GM18517 (cell line): Measurements from ENCODE around the gene SPATA12.
"Not testable (repeated sequence)": the region's sequence is repeated elsewhere in the genome, so short reads cannot be mapped to it uniquely, and the experiment has no call there.

Experiments used
- ATAC-seq: cut with Tn5 transposase; IDR thresholded peaks from one replicate; pipeline ENCODE4 v1.9.1; 2021; ENCODE audit warnings: mild to moderate bottlenecking, moderate library complexity; ENCODE audit not compliant: unreplicated experiment

Gene SPATA12

DNA sequence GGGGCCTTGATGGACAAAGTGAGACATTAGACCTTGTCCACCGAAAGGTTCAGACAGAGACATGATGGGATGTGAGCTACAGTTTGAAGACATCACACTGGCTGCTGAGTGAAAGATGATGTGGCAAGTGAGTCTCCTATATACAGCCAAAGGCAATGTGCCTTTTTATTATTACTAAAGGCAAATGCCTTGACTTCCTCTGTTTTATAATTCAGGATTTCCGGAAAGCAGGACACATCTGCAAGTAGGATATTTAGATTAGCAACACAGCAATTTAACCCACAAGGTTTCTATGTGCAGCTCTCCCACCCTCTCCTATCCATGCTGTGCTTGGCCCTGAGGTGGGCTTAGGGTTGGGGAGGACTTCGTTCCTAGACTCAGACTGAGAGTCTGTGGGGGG lies 20.7 kb downstream of the SPATA12 start:
- no peak for ATAC-seq

DNA sequence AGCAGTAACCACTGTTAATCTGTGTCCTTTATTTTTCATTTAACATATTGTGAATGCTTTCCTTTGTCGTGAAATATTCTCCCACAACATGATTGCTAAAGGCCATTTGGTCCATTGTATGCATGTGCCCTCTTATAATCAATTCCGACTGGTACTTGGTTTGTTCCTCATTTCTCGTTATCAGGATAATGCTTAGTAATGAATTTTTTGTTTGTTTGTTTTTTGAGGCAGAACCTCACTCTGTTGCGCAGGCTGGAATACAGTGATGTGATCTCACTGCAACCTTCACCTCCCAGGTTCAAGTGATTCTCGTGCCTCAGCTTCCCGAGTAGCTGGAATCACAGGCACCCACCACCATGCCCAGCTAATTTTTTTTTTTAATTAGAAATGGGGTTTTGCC lies 22.0 kb downstream of the SPATA12 start:
- no peak for ATAC-seq

- ATAC-seq = not testable (repeated sequence)
Observed at GRCh38 chr3:57083266-57083995, 23.0 kb downstream of the SPATA12 start.

DNA sequence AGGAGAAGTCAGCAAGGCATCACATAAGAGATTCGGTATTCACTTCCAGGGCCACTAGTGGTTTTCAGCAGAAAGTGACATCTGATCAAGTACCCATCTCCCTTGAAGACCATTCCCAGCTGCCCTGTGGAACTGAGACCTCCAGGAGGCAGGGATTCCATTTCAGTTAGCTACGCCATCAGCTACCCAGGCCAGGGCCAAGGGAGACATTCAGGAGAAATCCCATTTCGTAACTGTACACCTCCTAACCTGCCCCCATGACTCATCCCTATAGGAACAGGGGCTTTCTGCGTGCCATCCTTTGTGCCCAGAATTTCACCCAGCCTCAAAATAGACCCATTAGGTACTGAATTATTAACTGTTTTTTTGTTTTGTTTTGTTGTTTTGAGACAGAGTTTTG lies 24.7 kb downstream of the SPATA12 start:
- no peak for ATAC-seq

DNA sequence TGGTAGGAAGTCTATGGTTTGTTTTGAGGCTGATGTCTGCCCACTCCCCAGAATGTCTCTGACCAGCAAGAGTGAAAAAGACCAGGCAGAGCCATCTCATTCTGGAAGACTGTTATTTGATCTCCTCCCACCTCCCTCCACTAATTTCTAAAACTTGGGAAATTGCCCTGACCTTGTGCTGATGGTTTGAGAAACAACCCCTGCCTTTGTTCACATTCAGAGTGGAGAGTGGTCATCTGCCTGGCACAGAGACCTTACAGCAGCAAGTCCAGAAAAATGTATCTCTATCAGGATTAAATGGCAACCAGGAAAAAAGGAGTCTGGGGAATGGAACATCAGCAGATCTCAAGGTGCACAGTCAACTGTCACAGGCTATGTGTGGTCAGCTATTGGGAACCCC lies 25.7 kb downstream of the SPATA12 start:
- ATAC-seq = no peak

DNA sequence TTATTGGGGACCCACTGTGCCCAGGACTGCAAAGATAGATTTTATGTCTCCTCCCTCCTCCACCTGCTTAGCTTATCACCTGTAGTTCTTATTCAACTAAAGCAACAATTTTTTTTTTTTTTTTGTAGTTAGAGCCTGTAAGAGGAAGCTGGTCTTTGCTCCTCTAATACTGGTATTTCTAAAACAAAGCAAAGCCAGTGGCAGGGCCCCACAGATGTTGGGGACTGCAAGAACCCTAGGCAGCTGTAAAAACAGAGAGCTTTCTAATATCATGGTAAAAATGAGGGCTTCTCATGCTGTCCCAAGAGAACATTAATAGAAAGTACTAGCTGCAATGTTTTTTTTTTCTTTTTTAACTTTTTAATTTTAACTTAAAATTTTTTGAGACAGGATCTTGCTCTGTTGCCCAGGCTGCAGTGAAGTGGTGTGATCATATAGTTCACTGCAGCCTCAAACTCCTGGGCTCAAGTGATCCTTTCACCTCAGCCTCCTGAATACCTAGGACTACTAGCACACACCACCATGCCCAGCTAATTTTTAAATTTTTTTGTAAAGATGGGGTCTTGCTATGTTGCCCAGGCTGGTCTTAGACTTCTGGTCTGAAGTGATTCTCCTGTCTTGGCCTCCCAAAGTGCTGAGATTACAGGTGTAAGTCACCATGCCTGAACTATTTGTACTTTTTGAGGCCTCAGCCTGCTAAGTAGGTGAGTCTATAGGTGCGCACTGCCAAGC lies 27.1 kb downstream of the SPATA12 start:
- ATAC-seq = no peak

GRCh38 chr3:57088503-57088902 lies 28.0 kb downstream of the SPATA12 start:
- no peak for ATAC-seq

DNA sequence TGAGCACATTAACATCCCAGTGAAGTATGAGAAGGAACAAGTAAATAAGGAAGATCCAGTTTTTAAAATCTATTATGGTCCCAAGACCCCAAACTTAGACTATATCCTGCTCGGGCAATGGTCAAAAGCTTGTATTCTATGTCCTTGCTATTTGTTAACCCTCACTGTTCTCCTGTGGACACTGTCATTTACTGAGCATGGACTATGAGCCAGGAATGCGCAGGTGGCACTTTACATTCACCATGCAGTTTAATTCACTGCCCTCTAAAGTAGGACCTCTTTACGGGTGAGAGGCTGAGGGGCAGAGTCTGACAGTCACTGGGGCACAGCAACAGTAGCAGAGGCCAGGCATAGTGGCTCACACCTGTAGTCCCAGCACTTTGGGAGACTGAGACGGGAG lies 28.6 kb downstream of the SPATA12 start:
- ATAC-seq = no peak

DNA sequence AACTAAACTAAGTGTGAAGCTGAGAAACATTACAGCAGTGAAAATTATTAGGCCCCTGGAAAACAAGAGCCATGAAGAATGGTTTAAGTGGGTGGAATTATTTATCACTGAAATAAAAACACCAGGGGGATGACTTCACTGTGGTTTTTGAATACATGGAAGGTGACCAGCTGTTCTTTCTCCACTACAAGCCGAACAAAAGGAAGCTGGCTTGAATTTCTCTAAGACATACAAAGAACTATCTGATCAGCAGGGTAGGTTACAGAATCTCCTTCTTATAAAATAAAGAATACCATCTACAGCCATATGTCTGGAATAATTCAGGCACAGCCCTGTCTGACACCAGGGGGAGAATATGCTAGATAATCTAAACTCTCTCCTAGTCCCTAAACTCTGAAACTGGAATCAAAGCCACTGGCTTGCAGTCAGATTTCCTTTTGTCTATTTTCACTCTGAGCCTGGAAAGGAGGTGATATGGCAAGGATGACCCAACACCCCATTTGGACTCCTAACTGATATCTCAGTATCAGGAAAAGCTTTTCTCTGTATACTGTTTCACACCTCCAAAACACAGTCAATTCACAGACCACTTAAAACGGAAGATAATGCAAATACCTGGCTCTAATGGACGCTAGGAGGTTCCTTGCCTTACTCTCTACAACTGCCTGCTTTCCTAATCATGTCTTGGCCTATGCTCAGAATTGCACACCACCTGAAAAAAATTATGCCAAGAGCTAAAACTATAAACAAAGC lies 31.2 kb downstream of the SPATA12 start:
- no peak for ATAC-seq

DNA sequence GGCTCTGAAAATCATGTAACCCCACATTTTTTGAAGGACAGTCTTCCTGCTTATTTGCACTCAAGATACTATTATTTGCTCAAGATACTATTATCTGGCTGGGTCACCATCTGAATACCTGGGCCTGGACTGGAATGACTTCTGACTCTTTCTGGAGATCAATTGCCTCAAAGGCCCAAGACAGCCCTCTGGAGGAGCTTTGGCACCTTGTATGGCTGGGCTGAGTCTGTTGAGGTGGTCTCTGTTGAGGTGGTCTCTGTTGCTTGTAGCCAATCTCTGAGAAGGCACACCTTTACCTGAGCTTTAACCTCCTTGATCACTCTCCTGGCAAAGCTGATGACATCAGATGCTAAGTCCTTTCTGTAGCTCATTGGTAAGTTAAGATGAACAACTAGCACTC lies 33.0 kb downstream of the SPATA12 start:
- no peak for ATAC-seq

- no peak for ATAC-seq
Observed at GRCh38 chr3:57093971-57094535, 33.6 kb downstream of the SPATA12 start.

DNA sequence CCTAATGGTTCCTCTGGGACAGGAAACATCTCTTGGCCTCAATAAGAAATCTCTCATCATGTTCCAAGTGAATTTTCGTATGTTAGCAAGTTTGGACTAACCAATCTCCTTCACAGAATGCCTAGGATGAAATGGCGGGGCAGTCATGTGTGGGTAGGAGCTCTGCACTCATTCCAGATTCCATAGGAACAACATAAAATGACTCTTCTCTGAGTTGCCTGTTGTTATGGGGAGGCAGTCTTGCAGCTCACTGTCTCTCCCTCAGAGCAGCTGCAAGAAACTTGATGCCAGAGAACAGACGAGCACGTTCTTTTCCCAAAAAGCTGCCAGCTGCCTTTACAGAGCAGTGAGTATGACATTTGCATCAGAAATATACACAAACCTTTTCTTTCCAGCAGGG lies 34.1 kb downstream of the SPATA12 start:
- no peak for ATAC-seq

- ATAC-seq = no peak
Observed at GRCh38 chr3:57095363-57095762, 34.9 kb downstream of the SPATA12 start.

DNA sequence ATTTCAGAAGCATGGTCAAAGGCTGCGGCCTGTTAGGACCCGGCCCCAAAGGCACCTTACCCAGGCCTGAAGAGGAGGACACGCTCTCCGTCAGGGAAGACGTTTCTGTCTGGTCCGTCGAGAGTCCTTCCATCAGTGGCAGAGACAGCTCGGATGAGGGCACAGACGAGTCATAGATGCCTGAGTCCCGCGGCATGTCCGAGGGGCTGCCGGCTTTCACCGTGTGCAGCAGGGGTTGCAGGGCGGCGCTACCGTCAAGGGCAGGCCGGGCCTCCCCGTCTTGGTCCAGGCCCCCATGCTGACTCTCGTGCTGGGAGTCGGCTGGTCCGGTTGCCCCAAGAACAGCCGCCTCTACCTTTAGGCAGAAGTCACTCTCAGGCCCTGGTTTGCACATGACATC lies 37.1 kb downstream of the SPATA12 start:
- no peak for ATAC-seq

DNA sequence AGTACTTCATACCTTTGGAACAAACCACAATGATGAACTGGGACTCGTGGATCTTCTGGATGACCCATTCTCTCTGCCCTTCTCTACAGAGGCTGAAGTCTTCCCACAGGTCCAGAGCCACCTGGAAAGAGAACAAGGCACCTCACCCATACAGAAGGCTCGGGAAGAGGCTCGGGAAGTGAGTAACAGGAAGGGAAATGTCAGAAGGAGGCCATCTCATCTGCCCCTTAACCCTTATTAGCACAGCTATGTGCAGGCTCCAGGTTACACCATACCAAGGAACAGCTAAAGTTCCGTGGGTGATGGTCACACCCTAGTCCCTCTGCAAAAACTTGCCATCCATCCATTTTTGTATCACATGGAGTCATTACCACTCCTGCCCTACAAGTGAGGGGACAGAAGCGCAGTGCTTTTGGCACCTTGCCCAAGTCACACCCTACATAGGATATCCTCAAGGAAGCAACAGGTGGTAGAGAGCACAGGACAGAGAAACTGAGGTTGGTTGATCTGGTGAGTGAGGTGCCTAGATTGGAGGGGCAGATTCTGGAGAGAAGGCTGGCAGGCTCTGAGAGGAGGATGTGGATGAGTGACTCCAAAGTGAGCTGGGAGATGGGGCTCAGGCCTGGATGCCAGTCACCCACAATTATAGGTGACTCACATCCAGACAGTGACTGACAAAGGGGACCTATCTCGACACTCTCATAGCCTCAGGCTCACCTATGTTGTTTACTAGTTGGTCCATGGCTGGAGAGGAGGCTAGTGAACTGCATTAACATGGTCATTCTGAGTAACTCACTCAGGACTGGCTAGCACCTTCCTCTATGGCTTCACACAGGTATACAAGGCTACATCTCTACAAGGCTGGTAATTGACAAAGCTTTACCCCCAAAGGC lies 38.2 kb downstream of the SPATA12 start:
- ATAC-seq = no peak

DNA sequence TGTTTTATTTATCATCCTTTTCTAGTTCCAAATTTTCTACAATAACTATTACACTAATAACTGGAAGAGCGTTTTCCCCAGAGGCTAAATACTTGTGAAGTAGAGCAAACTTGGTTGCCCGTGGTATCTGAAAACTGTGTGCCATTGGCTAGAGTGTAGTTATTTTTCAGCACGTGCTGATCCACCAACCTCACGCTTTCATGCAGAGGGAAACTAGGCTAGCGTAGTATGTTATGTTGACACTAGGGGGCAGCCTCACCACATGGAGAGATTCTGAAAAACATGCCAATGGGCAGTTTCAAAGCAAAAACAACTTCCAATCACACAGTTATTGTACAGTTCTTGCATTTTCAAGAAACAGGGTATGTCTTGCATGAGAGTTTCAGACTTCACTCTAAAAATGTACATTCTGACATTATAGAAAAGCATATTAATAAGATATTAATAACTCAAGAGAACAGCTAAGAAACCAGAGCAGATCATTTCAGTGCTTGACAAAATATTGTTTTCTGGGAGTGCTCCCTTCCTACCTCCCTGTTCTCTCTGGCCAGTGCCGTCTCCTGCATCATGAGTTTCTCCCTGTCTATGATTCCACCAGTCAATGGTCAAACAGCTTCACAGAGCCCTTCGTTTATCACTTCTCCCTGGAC lies 39.7 kb downstream of the SPATA12 start:
- no peak for ATAC-seq

DNA sequence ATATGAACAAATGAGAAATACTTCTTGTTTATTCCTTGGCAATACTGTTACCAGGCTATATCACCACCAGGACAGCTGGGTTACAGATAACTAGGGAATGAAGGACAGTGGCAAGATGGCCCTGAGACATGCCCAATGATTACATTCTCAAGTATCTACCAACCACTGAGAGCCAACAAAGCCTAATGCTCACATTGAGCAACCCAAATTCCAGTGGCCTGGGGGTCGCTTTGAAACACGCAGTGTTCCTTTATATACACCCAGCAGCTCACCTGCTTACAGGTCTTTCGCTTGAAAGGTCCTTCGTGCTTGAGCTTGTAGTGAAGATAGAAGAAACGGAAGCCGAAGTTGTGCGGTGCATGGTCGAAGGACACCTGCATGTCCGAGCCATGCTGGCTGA lies 45.1 kb downstream of the SPATA12 start:
- ATAC-seq = no peak

- no peak for ATAC-seq
Observed at GRCh38 chr3:57108684-57109083, 48.2 kb downstream of the SPATA12 start.

DNA sequence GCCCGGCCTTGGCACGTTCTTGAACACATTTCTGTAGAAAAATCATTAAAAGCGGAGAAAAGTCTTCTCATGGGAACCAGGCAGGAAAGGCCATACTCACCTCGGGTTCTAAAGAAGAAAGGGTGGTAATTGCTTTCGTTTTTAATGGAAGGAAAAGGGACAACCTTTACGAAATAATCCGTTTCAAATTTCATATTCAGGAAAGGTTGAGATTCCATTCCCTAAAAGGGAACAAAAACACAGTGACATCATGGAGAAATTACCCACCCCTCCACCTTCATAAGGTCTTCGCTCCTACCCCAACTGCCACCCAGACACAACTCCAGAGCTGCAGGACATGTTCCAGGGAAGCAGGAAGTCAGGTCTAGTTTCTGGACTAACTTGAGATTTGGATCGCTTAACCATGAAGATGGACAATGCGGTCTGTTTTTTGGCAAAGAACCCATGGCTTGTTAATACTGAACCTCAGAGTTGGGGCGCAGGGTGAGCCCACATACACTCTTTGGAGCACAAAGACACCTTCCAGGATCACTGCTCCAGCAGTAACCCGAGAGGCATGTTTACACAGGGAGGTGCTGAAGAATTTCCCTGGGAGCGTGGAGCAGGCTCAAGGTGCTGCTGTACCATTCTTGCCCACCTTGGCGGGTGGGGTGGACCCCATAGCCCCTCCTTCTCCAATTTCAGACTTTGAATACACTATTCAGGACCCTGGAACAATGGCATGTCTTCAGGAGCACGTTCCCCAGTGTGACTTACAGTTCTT lies 49.2 kb downstream of the SPATA12 start:
- no peak for ATAC-seq
